ENCODE measurements around the gene RALGAPA2. TPM values are rescaled to one million over a fixed set of nuclear protein-coding genes. Genes with fewer than 3 reads are reported as not detected.
A peak's percentile ranks its signal among the peaks of the same experiment; 100 is the strongest.

The RALGAPA2 gene
- total and polyA plus RNA-seq, 2 of the 13 experiments (the other 11 are each of a cell fraction or from before 2014, with no cell fraction given): 13.8 to 17.7 TPM

GRCh38 chr20:20743511-20744169 is 31.2 kb upstream of the RALGAPA2 start (continued):
- TF ChIP-seq REL (CRISPR knock-in tag; conservative IDR thresholded peaks at IDR 0.05) (no peak), FOXJ3 (CRISPR knock-in tag; IDR thresholded peaks at IDR 0.05; ENCODE audit: borderline replicate concordance) (no peak), GZF1 (CRISPR knock-in tag; IDR thresholded peaks at IDR 0.05) (no peak), SMAD3 (CRISPR knock-in tag; IDR thresholded peaks at IDR 0.05) (no peak), ZNF878 (CRISPR knock-in tag; IDR thresholded peaks at IDR 0.05) (no peak), AGO1 (IDR thresholded peaks at IDR 0.05; ENCODE audit: low read depth, low read length, poor library complexity, severe bottlenecking) (no peak), SRSF4 (IDR thresholded peaks at IDR 0.05; ENCODE audit: low read depth, low read length, poor library complexity, severe bottlenecking) (no peak), ZNF549 (CRISPR knock-in tag; IDR thresholded peaks at IDR 0.05) (no peak), ZC3H13 (CRISPR knock-in tag; IDR thresholded peaks at IDR 0.05) (no peak), NCOA2 (CRISPR knock-in tag; IDR thresholded peaks at IDR 0.05) (no peak), E2F1 (CRISPR knock-in tag; IDR thresholded peaks at IDR 0.05) (no peak), U2AF2 (IDR thresholded peaks at IDR 0.05; ENCODE audit: low read depth, low read length) (no peak), GMEB1 (CRISPR knock-in tag; IDR thresholded peaks at IDR 0.05; ENCODE audit: borderline replicate concordance) (no peak), ZMYM3 (CRISPR knock-in tag; IDR thresholded peaks at IDR 0.05) (peak; percentile 63; the same call in 1 of the 2 replicates), NFYC (CRISPR knock-in tag; IDR thresholded peaks at IDR 0.05) (no peak), PHF5A (CRISPR knock-in tag; IDR thresholded peaks at IDR 0.05; ENCODE audit: low read depth, unreplicated experiment) (no peak), ZNF138 (CRISPR knock-in tag; IDR thresholded peaks at IDR 0.05; ENCODE audit: low read depth) (no peak), HCFC1 (IDR thresholded peaks at IDR 0.05; ENCODE audit: low read depth, low read length) (no peak), ETV6 (CRISPR knock-in tag; conservative IDR thresholded peaks at IDR 0.05) (no peak), POLR2A (IDR thresholded peaks at IDR 0.05; ENCODE audit: insufficient read depth in 1 of 2, low read depth in 2 of 2, low read length in 2 of 2) (no peak), NPAS2 (CRISPR knock-in tag; IDR thresholded peaks at IDR 0.05; ENCODE audit: borderline replicate concordance) (no peak), FOXO4 (CRISPR knock-in tag; conservative IDR thresholded peaks at IDR 0.05) (no peak), HMG20B (CRISPR knock-in tag; conservative IDR thresholded peaks at IDR 0.05) (no peak), HNRNPK (IDR thresholded peaks at IDR 0.05; ENCODE audit: low read depth, low read length, poor library complexity, severe bottlenecking) (no peak)
- TF ChIP-seq, protein P1, sequence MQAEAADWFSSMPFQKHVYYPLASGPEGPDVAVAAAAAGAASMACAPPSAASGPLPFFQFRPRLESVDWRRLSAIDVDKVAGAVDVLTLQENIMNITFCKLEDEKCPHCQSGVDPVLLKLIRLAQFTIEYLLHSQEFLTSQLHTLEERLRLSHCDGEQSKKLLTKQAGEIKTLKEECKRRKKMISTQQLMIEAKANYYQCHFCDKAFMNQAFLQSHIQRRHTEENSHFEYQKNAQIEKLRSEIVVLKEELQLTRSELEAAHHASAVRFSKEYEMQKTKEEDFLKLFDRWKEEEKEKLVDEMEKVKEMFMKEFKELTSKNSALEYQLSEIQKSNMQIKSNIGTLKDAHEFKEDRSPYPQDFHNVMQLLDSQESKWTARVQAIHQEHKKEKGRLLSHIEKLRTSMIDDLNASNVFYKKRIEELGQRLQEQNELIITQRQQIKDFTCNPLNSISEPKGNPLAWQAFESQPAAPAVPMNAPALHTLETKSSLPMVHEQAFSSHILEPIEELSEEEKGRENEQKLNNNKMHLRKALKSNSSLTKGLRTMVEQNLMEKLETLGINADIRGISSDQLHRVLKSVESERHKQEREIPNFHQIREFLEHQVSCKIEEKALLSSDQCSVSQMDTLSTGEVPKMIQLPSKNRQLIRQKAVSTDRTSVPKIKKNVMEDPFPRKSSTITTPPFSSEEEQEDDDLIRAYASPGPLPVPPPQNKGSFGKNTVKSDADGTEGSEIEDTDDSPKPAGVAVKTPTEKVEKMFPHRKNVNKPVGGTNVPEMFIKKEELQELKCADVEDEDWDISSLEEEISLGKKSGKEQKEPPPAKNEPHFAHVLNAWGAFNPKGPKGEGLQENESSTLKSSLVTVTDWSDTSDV (CRISPR knock-in tag; IDR thresholded peaks at IDR 0.05): no peak

All from HepG2 (cell line).